HG02759 (cell line): ENCODE results near the gene PLA2G4A.

Experiments
- ATAC-seq: cut with Tn5 transposase; IDR thresholded peaks from one replicate; pipeline ENCODE4 v1.9.1; 2021; ENCODE audit warnings: mild to moderate bottlenecking, moderate library complexity; ENCODE audit not compliant: unreplicated experiment

The PLA2G4A gene

DNA sequence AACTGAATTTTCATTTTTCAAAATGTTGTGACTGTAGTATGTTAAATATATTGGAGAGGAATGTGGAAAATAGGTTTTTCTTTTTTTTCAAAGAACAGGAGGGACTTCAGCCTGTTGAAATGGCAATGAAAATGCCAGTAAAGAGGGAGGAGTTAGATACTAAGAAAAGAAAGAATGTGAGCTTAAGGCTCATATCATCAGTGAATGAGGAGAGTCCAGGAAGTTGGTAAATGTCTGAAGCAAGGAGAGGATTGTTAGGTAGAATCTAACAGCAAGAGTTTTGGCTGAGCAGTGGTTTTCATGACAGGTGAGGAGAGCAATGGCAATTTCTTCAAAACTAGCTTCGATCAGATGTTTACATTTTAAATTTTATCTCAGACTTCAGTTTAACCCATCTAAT is 43.0 kb downstream of the PLA2G4A start:
- no peak for ATAC-seq

DNA sequence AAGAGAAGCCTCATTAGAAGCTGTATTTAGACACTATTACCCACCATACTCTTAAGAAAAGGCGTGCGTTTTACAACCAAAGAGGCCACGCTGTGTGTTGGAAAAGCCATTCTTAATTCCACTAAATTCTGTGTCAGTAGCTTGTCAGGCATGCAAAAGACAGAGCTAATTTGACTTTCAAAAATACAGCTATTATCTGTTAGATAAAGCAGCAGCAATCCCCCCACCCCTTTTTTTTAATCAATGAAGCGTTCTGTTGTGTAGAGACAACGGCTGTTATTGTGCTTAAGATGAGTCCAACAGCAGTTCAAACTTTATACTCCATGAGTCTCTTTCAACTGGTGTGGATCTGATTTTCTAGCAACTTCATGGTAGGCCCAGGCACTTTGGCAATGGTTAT is 43.5 kb downstream of the PLA2G4A start:
- ATAC-seq: no peak

DNA sequence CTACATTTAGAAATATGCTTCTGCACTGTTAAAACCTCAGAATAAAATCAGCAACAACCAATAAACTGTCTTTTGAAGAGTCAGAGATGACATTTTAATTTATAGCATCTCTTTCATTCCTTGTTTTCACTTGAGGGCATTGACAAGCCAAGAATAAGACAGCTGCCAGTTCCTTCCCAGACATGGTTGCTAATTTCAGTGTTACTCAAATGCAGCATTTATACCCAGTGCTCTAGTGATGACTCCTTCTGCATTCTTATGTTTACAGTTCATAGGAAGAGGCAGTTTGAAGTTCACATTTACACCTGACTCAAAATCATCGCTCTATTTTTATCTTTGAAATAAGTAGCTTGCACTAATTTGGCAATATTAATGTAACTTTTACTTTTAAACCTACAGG is 44.9 kb downstream of the PLA2G4A start:
- ATAC-seq: no peak

DNA sequence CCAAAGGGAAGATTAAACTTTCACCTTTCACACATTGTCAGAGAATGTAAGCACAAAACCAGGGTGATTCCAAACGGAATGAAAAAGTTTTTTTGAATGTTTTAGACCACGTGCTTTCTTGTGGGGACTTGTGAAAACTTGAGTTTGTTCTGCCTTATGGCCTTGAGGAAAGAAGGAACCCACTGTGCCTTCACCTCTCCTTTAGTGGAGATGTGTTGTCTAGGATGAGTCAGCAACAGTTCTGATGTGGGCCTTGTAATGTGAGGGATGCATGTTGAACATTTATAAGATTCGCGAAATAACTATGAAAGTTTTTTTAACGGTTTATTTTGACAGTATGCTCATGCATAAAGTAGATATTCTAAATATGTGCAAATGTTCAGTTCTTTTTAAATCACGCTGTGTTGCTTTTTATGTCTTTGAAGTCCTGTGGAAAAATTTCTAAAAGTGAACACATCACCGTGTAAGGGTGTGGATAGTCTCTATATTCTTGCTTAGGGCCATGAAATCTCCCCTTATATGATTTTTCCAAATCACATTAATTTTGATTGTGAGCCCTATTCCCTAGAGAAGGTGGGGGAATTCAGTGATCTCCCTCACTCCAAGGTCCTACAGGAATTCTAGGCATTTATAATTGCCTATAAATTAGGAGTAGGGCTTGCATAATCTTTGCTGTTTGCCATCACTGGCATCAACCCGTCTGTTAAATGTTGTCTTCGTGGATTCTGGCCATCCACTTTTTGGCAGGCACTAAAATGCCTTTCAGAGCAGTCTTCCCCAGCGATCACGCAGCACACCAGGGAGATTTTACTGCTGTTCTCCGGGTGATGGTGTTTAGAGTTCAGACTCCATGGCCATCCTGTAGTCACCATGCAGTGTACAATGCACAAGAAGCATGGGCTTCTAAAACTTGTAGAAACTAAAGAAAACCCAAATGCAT is 47.4 kb downstream of the PLA2G4A start:
- ATAC-seq: no peak

DNA sequence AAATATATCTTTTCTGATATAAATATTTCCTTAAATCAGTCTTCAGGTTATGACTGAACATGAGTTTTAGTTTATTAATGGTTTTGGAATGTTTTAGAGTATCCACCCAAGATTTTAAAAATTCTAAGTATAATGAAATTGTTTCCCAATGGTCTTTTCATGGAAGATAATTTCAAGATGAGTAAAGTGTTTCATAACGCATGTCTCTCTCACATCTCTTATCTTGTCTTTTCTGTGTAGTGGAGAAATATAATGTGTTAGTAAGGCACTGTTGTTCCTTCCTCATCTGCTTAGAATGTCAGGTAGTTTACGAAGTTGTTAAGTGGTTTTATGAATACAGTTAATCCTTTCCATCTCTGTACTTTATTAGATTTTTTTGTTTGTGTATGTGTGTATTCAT is 49.6 kb downstream of the PLA2G4A start:
- no peak for ATAC-seq

DNA sequence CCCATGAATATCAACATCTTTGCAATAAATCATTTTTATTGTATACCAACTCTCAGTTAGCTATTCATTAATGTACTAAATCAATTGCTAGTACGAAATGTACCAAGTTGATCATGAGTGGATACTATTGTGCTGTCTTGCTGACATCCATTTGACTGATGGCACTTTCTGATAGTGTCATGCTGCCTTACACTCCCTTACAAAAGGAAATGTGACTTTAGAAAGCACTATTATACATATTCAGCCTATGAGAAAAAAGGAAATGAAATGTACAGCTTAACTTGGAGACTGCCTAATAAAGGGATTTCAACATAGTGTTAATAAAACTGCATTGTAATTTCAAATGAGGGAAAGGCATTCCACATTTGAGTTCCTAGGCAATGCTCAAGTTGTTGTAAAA is 52.2 kb downstream of the PLA2G4A start:
- no peak for ATAC-seq

DNA sequence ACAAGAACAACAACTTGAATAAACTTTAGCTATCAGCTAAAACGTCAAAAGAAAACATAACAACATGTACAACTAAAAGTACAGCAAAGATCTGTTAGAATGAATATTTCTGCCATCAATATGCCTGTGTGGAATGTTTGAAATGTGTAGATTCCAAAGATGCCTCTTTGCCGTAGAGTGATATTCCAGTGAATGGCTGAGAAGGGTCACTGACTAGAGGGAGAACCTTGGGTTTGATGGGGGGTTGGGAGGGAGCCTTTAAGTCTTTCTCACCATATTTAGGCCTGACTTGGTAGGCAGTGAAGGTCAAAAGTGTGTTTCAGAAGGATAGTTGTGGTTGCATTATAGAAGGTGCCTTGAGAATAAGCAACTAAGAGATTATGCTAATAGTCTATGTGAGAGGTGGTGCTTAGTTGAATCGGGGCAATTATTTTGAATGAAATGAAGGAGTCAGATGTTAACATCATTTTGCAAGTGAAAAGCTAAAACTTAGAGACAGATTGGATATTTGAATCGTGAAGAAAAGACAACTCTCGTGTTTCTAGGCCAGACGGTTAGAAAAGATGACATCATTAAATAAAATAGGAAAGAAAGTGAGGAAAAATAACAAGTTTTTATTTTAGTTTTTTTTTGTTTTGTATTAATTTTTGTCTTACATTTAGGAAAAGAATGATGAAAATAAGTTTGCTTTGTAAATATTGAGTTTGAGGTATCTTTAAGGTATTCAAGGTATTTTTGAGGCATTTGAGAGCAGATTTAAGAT is 53.8 kb downstream of the PLA2G4A start:
- no peak for ATAC-seq

DNA sequence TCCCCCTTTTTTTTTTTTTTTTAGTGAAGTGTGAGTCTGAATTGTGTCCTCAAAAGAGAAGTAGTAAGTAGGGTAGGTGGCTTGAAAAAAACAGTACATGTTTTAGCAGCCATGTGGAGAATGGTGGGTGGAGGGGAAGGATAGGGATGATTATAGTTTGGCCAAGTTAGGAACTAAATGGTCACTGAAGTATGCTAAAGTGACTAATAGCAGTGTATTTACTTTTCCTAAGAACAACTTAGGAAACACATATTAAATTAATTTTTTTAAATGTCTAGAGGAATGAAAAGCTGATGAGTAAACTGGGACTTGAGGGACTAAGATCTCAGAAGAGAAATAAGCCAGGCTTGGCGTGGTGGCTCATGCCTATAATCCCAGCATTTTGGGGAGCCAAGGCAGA is 55.5 kb downstream of the PLA2G4A start:
- ATAC-seq: no peak

DNA sequence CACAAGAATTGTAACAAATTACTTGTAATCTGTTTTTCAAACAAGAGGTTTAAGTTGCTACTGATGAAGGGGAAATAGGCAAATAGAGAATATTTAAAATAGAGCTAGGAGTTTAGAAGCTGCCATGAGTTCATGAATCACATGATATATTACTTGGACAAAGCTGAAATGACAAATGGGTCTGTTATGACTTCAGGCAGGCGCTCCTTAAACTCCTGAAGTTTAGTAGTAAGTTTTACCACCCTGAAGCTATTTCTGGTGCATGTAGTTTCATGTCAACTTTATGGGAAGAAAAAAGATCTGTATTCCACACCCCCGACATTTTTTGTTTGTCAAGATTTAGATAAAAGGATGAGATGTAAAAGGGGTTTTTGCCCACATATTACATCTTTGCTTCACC is 58.5 kb downstream of the PLA2G4A start:
- ATAC-seq: no peak

DNA sequence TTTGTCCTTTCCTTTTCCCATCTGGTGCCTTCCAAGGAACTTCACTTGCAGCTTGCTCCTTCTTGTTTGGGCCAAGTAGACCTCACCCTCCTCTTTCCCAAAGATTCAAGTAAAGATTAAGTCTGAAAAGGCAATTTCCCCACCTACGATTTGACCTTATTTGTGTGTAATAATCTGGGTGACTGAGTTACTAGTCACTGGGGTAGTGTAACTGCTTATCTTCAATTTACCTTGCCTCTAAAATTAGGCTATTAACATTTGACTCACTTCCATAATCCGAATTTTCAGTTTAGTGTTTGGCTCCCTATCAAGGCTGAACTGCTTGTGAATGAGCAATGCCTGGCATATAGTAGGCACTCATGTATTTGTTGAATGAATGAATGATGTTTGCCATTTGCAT is 59.6 kb downstream of the PLA2G4A start:
- no peak for ATAC-seq

DNA sequence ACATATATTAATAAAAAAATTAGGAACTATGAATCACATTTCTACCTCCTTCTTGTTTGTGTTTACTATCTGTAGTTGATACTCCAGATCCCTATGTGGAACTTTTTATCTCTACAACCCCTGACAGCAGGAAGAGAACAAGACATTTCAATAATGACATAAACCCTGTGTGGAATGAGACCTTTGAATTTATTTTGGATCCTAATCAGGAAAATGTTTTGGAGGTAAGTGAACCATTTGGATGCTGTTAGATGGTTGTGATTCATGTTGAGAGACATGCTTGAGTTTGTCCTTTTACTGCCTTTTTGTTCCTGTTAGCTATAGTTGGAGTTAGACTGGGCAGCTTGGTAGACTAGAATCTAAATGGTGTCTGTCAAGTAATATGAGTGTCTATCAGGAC is 64.2 kb downstream of the PLA2G4A start:
- ATAC-seq: no peak

DNA sequence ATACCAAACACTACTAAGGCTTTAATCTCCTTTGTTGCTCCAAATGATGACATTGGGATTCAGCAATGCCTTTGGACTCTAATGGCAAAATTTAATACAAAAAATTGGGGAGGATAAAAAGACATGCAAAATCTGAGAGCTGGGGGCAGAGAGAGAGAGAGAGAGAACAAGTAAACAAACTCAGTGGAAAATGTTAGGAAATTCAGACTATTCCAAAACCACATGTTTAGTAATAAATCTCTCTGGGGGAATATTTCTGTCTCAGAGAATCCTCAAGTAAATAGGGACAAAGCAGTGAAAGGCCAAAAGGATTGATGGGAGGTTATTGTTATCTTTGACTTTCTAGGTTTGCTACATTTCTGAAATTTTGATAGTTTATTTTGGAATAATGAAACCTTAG is 65.7 kb downstream of the PLA2G4A start:
- no peak for ATAC-seq

DNA sequence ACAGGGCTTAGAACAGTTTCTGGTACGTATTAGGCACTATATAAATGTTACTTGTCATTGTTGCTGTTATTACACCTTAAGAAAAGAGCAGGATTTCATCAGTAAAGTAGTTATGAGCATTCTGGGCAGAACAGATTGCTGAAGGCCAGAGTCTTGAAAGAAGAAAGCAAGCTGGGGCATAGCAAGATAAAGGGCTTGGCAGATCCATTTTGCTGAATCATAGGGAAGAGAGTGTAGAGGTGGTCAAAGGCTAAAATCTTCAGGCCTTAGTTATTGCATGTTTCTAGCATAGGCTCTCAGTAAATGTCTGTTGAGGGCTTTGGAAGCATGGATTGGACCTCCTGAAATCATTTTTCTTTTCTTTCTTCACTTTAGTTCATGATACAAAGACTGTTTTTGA is 67.5 kb downstream of the PLA2G4A start:
- ATAC-seq: no peak

DNA sequence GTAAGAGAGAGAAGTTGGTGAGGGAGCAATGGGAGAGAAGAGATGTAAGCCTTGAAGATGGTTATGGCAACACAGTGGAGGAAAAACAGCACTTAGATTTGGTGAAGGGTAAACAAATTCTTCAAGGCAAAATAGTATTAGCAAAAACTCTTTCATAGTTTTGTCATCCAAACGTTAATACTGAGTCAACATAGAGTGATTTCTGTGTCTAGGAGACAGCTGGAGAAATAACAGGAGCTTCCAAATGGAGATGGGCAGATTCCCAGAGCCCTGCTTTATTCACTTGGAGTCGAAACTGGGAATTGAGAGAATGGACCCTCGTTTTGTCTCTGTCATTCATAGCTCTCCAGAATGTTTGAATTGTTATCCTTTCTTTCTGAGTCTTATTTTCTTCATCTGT is 68.3 kb downstream of the PLA2G4A start:
- ATAC-seq: no peak

DNA sequence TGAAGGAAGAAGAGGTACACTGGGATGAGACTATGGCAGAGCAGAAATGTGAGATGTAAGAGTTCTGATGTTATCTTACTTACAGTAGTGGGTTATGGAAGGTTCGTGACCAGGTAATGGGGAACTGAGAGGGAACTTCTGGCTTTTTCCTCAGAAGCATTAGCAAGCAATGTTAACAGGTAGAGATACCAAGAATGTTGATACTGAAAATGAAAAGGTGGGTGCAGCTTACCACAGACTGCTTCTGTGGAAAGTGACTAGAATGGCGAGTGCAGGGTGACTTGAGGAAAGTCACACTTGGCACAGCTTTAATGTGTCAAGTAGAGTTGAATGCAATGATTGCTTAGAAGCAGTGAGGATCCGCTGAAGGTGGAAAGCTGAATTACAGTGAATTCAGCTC is 70.8 kb downstream of the PLA2G4A start:
- peak; percentile 88 for ATAC-seq

DNA sequence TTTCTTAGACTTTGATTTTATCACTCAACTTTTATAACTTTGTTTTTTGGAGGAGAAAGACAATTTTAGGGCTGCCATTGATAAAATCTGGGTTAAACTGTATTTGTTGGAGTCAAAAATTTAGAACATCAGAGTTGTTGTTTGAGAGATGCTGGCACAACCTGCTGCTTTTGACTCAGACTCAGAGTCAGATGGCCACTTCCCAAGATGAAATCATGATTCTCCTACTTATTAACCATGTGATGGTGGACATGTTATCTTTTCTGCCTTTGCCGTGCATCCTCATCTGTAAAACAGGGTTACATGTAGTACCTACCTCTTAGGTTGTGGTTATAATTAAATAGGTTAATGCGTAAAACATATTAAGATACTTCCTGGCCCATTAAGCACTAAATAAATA is 71.2 kb downstream of the PLA2G4A start:
- no peak for ATAC-seq

DNA sequence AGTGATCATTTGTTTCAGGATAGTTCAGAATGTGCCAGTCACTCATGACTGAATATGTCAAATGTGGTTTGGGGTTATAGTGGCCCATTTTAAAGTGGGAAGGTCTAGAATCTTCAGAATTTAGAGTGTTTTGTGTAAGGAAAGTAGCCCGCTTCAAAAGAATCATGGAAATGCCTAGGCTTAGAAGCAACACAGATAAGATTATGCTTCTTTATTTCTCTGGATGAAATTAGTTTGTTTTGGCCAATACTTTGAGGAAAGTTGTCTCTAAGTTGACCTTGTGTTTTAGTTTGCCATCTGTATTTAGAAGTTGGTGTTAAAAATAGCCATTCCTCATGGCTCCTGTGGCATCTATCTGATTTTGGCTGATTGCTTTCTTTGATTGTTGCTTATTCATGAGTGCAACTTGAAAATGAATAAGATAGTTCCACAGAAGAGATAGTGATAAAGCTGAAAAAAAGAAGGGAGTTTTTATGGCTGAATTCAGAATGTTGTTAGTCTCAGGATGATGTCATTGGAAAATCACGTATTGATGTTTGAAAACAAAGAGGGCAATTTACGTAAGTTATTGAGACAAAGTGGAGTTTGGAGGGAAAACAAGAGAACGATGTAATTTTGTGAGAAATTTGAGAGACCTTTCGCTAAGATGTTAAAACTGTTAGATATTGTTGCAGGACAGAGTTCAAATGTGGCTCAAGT is 71.9 kb downstream of the PLA2G4A start:
- ATAC-seq: no peak

DNA sequence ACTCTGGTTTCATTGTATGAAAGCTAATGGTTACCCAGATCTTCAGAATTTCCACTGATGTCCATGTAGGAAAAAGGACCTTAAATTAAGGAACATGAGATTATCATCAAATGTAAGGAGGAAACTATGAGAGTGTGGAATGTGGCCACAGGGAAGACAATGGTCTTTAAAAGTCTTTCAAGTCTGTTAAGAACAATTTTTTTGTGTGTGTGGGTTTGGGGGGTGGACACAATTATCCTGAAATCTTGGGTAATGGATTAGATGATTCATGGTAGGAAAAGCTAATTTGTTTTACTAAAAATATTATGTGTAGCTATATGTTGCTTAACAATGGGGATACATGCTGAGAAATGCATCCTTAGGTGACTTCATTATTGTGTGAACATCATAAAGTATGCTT is 72.9 kb downstream of the PLA2G4A start:
- ATAC-seq: no peak

DNA sequence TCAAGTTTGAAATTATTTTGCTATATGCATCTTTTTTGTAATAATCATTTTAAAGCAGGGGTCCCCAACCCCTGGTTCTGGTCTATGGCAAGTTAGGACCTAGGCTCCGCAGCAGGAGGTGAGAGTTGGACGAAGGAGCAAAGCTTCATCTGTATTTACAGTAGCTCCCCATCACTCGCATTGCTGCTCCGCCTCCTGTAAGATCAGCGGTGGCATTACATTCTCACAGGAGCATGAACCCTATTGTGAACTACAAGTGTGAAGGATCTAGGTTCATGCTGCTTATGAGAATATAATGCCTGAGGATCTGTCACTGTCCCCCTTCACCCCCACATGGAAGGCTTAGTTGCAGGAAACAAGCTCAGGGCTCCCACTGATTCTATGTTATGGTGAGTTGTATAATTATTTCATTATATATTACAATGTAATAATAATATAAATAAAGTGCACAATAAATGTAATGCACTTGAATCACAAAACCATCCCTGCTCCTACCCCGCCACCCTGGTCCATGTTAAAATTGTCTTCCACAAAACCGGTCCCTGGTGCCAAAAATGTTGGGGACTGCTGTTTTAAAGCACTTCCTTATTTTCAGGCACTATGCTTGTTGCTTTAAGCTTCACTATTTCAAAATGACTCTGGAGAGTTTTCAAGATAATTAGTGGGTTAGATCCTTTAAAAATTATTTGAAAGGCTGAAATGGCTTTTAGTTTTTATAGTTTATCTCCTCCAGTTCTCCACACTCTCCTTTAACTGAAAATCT is 74.8 kb downstream of the PLA2G4A start:
- ATAC-seq: no peak

DNA sequence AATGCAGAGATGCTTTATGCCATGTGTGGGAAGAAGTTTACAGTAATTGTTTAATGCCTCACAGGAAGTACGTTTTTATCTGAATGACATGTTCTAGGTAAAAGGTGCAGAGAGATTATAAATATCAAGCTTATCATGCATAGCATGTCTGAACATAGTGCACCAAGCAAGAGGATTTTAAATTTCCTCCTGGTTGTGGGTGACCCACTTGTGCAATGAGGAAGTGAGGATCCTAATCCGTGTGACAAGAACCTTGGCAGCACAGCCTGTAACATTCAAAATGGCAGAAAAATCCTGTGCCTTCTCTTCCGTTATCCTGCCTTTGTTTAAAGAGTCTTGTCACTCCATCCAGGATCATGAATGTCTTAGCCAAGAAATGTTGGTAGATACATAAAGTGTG is 75.6 kb downstream of the PLA2G4A start:
- ATAC-seq: no peak

DNA sequence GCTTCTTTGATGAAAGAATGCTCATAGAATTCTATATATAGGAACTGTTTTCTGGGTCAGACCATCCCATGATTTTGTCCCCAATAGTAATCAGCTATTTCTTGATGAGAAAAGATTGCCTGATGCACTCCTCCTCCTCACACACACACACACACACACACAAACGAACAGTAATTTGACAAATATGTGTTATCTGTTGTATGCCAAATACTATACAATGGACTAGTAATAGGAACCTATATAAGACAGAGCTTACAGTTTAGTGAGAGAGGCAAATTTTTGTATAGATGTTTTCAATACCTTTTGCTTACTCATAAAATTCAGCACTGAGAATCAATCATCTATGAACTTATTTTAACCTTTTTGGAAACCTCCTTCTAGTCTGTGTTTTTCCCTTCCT is 76.8 kb downstream of the PLA2G4A start:
- ATAC-seq: no peak
